Skin epidermis (tissue), 12 donors: ENCODE data around the gene CTXND2.
"Not testable (repeated sequence)": the region's sequence is repeated elsewhere in the genome, so short reads cannot be mapped to it uniquely, and the experiment has no call there.

Source experiments
- H3K27ac ChIP-seq, 21 experiments: fragments of 200-600 bp; sonication (generic) in 11 of 21; one replicate each; pipeline ENCODE4 v1.5.0; 2020; ENCODE audit warnings: mild to moderate bottlenecking in 3 of 21, inconsistent platforms in 2 of 21, moderate library complexity in 2 of 21
- H3K4me3 ChIP-seq, 7 experiments: fragments of 200-600 bp; sonication (generic) in 2 of 7; one replicate each; pipeline ENCODE4 v1.5.0; 2020; ENCODE audit warnings: inconsistent platforms in 2 of 7, mild to moderate bottlenecking in 2 of 7, moderate library complexity in 1 of 7

Gene CTXND2

GRCh38 chr1:150883121-150883520 lies 3.8 kb upstream of the CTXND2 start:
- H3K4me3 ChIP-seq, result not testable (repeated sequence)
- H3K27ac ChIP-seq, result peak overlapping the region in 3 of 21 experiments; percentile 25 to 47 (median 38)

GRCh38 chr1:150888727-150889126 lies 1.8 kb downstream of the CTXND2 start:
- Histone ChIP-seq H3K27ac (no peak overlapping the region), H3K4me3 (no peak overlapping the region)

GRCh38 chr1:150890033-150890416 lies 3.1 kb downstream of the CTXND2 start:
- Histone ChIP-seq H3K4me3 (no peak overlapping the region), H3K27ac (peak overlapping the region in 1 of 21 experiments; percentile 25)

GRCh38 chr1:150893336-150893913 lies 6.5 kb downstream of the CTXND2 start:
- H3K27ac ChIP-seq, result no peak overlapping the region
- no peak overlapping the region for H3K4me3 ChIP-seq

GRCh38 chr1:150895618-150896017 lies 8.7 kb downstream of the CTXND2 start:
- Histone ChIP-seq H3K27ac (no peak overlapping the region), H3K4me3 (no peak overlapping the region)

- not testable (repeated sequence) for H3K4me3 ChIP-seq, H3K27ac ChIP-seq
Measured at GRCh38 chr1:150899795-150900194, 12.9 kb downstream of the CTXND2 start.

GRCh38 chr1:150902346-150902745 lies 15.4 kb downstream of the CTXND2 start:
- no peak overlapping the region for H3K27ac ChIP-seq
- no peak overlapping the region for H3K4me3 ChIP-seq

GRCh38 chr1:150902751-150903150 lies 15.8 kb downstream of the CTXND2 start:
- Histone ChIP-seq H3K4me3 (no peak overlapping the region), H3K27ac (no peak overlapping the region)

GRCh38 chr1:150905301-150905700 lies 18.4 kb downstream of the CTXND2 start:
- Histone ChIP-seq H3K4me3 (no peak overlapping the region), H3K27ac (no peak overlapping the region)

- Histone ChIP-seq H3K4me3 (no peak overlapping the region), H3K27ac (no peak overlapping the region)
Measured at GRCh38 chr1:150906329-150906728, 19.4 kb downstream of the CTXND2 start.

GRCh38 chr1:150906813-150907212 lies 19.9 kb downstream of the CTXND2 start:
- no peak overlapping the region for H3K4me3 ChIP-seq

GRCh38 chr1:150909585-150910180 lies 22.7 kb downstream of the CTXND2 start:
- H3K27ac ChIP-seq, result no peak overlapping the region

More at GRCh38 chr1:150906813-150907212, 19.9 kb downstream of the CTXND2 start:
- H3K27ac ChIP-seq, result no peak overlapping the region

GRCh38 chr1:150912623-150913022 lies 25.7 kb downstream of the CTXND2 start:
- no peak overlapping the region for H3K4me3 ChIP-seq
- H3K27ac ChIP-seq, result no peak overlapping the region

More at GRCh38 chr1:150909585-150910180, 22.7 kb downstream of the CTXND2 start:
- H3K4me3 ChIP-seq, result no peak overlapping the region

GRCh38 chr1:150917387-150917786 lies 30.5 kb downstream of the CTXND2 start:
- H3K4me3 ChIP-seq, result no peak overlapping the region
- no peak overlapping the region for H3K27ac ChIP-seq

GRCh38 chr1:150922519-150922975 lies 35.6 kb downstream of the CTXND2 start:
- Histone ChIP-seq H3K4me3 (no peak overlapping the region), H3K27ac (peak overlapping the region in 1 of 21 experiments; percentile 2)

GRCh38 chr1:150925080-150925479 lies 38.1 kb downstream of the CTXND2 start:
- H3K4me3 ChIP-seq, result peak overlapping the region in 6 of 7 experiments; percentile 59 to 94 (median 79)

GRCh38 chr1:150926097-150926741 lies 39.3 kb downstream of the CTXND2 start, which contains the start of gene SETDB1:
SETDB1 (plus strand) TSS chr1:150926363; CDS start chr1:150927715, 1,352 bp downstream.
- peak within 1 kb of the TSS; percentile 20 to 96 (median 91) for H3K27ac ChIP-seq
- H3K4me3 ChIP-seq, result peak within 1 kb of the TSS; percentile 59 to 94 (median 72)

More at GRCh38 chr1:150925080-150925479, 38.1 kb downstream of the CTXND2 start:
- H3K27ac ChIP-seq, result peak overlapping the region in 1 of 21 experiments; percentile 49

- Histone ChIP-seq H3K27ac (no peak overlapping the region), H3K4me3 (no peak overlapping the region)
Measured at GRCh38 chr1:150927624-150928023, 40.7 kb downstream of the CTXND2 start.

GRCh38 chr1:150928286-150928685 lies 41.4 kb downstream of the CTXND2 start:
- no peak overlapping the region for H3K27ac ChIP-seq

GRCh38 chr1:150928775-150929174 lies 41.8 kb downstream of the CTXND2 start:
- not testable (repeated sequence) for H3K4me3 ChIP-seq, H3K27ac ChIP-seq

More at GRCh38 chr1:150928286-150928685, 41.4 kb downstream of the CTXND2 start:
- H3K4me3 ChIP-seq, result no peak overlapping the region

- no peak overlapping the region for H3K27ac ChIP-seq
- H3K4me3 ChIP-seq, result no peak overlapping the region
Measured at GRCh38 chr1:150931773-150932172, 44.8 kb downstream of the CTXND2 start.
